K562 (cell line): Measurements from ENCODE around the gene CLIP2. TPM values are rescaled to one million over a fixed set of nuclear protein-coding genes. Genes with fewer than 3 reads are reported as not detected.
A peak's percentile ranks its signal among the peaks of the same experiment; 100 is the strongest.

Experiments used
- CBX5 ChIP-seq: IDR thresholded peaks from 2 replicates; pipeline ENCODE4 v1.6.1; 2014; ENCODE audit warnings: low read depth, borderline replicate concordance
- ERF ChIP-seq: fragments of 450-650 bp; formaldehyde crosslinking; IDR thresholded peaks from 2 replicates; pipeline ENCODE4 v1.4.0; 2020; ENCODE audit warnings: mild to moderate bottlenecking, mixed read lengths
- ETS2 ChIP-seq: IDR thresholded peaks from 2 replicates; pipeline ENCODE4 v1.6.1; 2016; ENCODE audit warnings: borderline replicate concordance, missing genetic modification characterization, mild to moderate bottlenecking, moderate library complexity, missing compliant biosample characterization; ENCODE audit not compliant: poor library complexity, severe bottlenecking
- ILK ChIP-seq: fragments of 450-650 bp; IDR thresholded peaks from 2 replicates; pipeline ENCODE4 v1.6.1; 2016; ENCODE audit warnings: missing genetic modification characterization, low read depth, mild to moderate bottlenecking, missing compliant biosample characterization, moderate library complexity, borderline replicate concordance
- KDM5B ChIP-seq: fragments of 200-600 bp; sonication (generic); IDR thresholded peaks from 2 replicates; pipeline ENCODE4 v1.6.1; 2012; ENCODE audit warnings: low read depth, mild to moderate bottlenecking, moderate library complexity, low read length, control low read depth, inconsistent platforms; ENCODE audit not compliant: insufficient replicate concordance
- MEF2A ChIP-seq: IDR thresholded peaks from 2 replicates; pipeline ENCODE4 v1.6.1; 2011; ENCODE audit warnings: low read depth, mild to moderate bottlenecking, low read length, moderate library complexity; ENCODE audit not compliant: control insufficient read depth
- MEIS2 ChIP-seq: fragments of 450-650 bp; IDR thresholded peaks from 2 replicates; pipeline ENCODE4 v1.6.1; 2014; ENCODE audit warnings: mild to moderate bottlenecking; ENCODE audit not compliant: partially characterized antibody
- MYC ChIP-seq, 2 experiments: fragments of 250-450 bp in 1 of 2; sonication (Bioruptor Pico) in 1 of 2; IDR thresholded peaks; 2 replicates each; pipeline versions ENCODE4 v1.5.1 to v1.6.1; 2012 to 2021; ENCODE audit warnings: low read depth in 2 of 2, borderline replicate concordance in 1 of 2, improper control_type of control experiment in 1 of 2, low read length in 1 of 2, mild to moderate bottlenecking in 1 of 2, moderate library complexity in 1 of 2
- NR2C1 ChIP-seq, 2 experiments: fragments of 450-650 bp; IDR thresholded peaks; 2 replicates each; pipeline ENCODE4 v1.6.1; 2017; ENCODE audit warnings: mild to moderate bottlenecking in 2 of 2, antibody characterized with exemption in 1 of 2, inconsistent platforms in 1 of 2, missing compliant biosample characterization in 1 of 2, missing genetic modification characterization in 1 of 2
- NR2C2 ChIP-seq, 2 experiments: fragments of 200-800 bp in 1 of 2; sonication (Bioruptor generic) in 1 of 2; sonication (generic) in 1 of 2; formaldehyde crosslinking in 1 of 2; IDR thresholded peaks; 2 replicates each; pipeline versions ENCODE4 v1.6.1 to v1.8.0; 2016 to 2022; ENCODE audit warnings: mild to moderate bottlenecking in 1 of 2, missing compliant biosample characterization in 1 of 2, missing genetic modification characterization in 1 of 2, missing genetic modification reagents in 1 of 2
- POLR3A ChIP-seq: IDR thresholded peaks from 2 replicates; pipeline ENCODE4 v1.6.1; 2011; ENCODE audit warnings: borderline replicate concordance, mild to moderate bottlenecking, moderate library complexity; ENCODE audit not compliant: insufficient read length, insufficient read depth; ENCODE audit errors: extremely low read depth
- PRPF4 ChIP-seq: fragments of 200-400 bp; formaldehyde crosslinking; IDR thresholded peaks from one replicate; pipeline ENCODE4 v1.6.1; 2017; ENCODE audit warnings: low read length, low read depth, mild to moderate bottlenecking; ENCODE audit not compliant: insufficient read depth, poor library complexity, severe bottlenecking
- RBFOX2 ChIP-seq: fragments of 200-400 bp; formaldehyde crosslinking; IDR thresholded peaks from 2 replicates; pipeline ENCODE4 v1.6.1; 2017; ENCODE audit warnings: low read depth, mild to moderate bottlenecking, low read length, moderate library complexity
- SMARCA5 ChIP-seq: fragments of 450-650 bp; IDR thresholded peaks from 2 replicates; pipeline ENCODE4 v1.6.1; 2016
- TOE1 ChIP-seq, 2 experiments: fragments of 450-650 bp in 1 of 2; sonication (generic) in 1 of 2; formaldehyde crosslinking in 1 of 2; IDR thresholded peaks; 2 replicates each; pipeline versions ENCODE4 v1.7.1 to v1.8.0; 2016 to 2022; ENCODE audit warnings: borderline replicate concordance in 2 of 2, mild to moderate bottlenecking in 2 of 2, antibody characterized with exemption in 1 of 2, inconsistent platforms in 1 of 2, low read depth in 1 of 2, missing genetic modification reagents in 1 of 2, moderate library complexity in 1 of 2
- ZEB2 ChIP-seq: fragments of 450-650 bp; IDR thresholded peaks from 2 replicates; pipeline ENCODE4 v1.6.1; 2016
- ZNF197 ChIP-seq: fragments of 200-800 bp; sonication (Bioruptor generic); IDR thresholded peaks from 2 replicates; pipeline ENCODE4 v1.6.1; 2016; ENCODE audit warnings: low read depth, missing genetic modification characterization, missing compliant biosample characterization
- ZNF232 ChIP-seq: sonication (generic); formaldehyde crosslinking; IDR thresholded peaks from 2 replicates; pipeline ENCODE4 v1.8.0; 2022; ENCODE audit warnings: mild to moderate bottlenecking, missing genetic modification reagents
- ZNF79 ChIP-seq: fragments of 250-450 bp; sonication (Bioruptor Pico); IDR thresholded peaks from 2 replicates; pipeline ENCODE4 v1.4.0; 2020; ENCODE audit warnings: low read depth, mild to moderate bottlenecking, moderate library complexity
- polyA plus RNA-seq, 8 experiments: library from polyadenylated mRNA; depleted of rRNA in 4 of 8; stranded (reverse) in 5 of 8; unstranded in 3 of 8; fragments of >200 nt; fragmentation: Nextera tagmentation in 2 of 8; fragmentation: Illumina TruSeq in 1 of 8; extraction: Ambion mirVana in 2 of 8; extraction: Trizol in 1 of 8; gene quantifications; 2 replicates each; pipeline versions ENCODE4 v1.2.1 to v1.2.3, GENCODE V29; 2011 to 2014; ENCODE audit warnings: inconsistent platforms in 1 of 8, missing spikeins in 1 of 8
- total RNA-seq, 7 experiments: library from RNA; depleted of rRNA in 6 of 7; stranded (reverse); fragments of >200 nt in 6 of 7; fragmentation: Illumina TruSeq in 2 of 7; extraction: Trizol in 2 of 7; gene quantifications; 2 replicates each; pipeline versions ENCODE4 v1.2.1 to v1.2.3, GENCODE V29; 2011 to 2021; ENCODE audit warnings: low replicate concordance in 1 of 7
- TF ChIP-seq, protein P1 (sequence below): fragments of 200-800 bp; sonication (Bioruptor generic); IDR thresholded peaks from 2 replicates; pipeline ENCODE4 v1.6.1; 2017; ENCODE audit warnings: missing genetic modification characterization, missing compliant biosample characterization
- TF ChIP-seq, protein P2 (sequence below): IDR thresholded peaks from 2 replicates; pipeline ENCODE4 v1.6.1; 2012; ENCODE audit warnings: low read depth, low read length, improper control_type of control experiment, borderline replicate concordance

Gene CLIP2
- total and polyA plus RNA-seq, 9 of the 15 experiments (the other 6 are each of a cell fraction or from before 2014, with no cell fraction given): 0.07 to 5.4 (median 2.1) TPM

DNA sequence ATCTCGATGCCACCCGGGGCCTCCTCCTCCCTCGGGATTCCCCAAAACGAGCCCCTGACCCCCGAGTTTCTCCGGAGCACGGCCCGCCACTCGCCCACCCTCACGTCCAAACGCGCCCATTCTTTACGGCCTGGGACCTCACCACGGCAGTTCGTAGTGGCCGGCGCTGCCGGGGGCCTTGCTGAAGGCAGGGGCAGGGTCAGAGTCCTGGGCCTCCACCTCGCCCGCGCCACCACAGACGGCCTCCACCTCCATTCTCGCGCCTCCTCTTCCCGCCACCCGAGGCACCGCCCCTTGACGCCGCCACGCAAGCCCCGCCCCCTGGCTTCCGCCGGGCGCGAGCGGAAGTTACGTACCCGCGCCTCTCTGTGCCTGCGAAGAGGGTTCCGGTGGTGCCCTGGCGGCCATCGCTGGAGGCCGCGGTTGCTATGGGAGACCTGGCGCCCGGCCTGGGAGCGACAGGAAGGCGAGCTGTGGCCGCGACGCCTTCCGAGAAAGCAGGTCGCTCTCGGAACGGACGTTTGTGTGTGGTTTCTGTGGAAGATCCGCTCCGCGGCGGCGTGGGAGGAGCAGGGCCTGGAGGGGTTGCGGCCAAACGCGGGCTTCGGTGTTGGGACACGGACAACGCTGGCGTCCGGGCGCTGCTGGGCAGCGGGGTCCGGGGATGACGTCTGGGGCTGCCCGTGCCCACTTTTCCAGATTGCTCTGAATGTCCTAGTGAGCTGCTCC lies 34.9 kb upstream of the CLIP2 start, which contains the start of gene RFC2 (continued):
- no peak for TF ChIP-seq POLR3A
- peak; percentile 91 for TF ChIP-seq KDM5B
- no peak for TF ChIP-seq ZNF232 (CRISPR knock-in tag)
- TF ChIP-seq MEIS2: peak; percentile 31
- peak; percentile 42; the same call in 1 of the 2 replicates for TF ChIP-seq CBX5
- TF ChIP-seq PRPF4: no peak
- peak; percentile 71 for TF ChIP-seq TOE1 (IDR thresholded peaks at IDR 0.05; ENCODE audit: borderline replicate concordance)
- TF ChIP-seq TOE1 (CRISPR knock-in tag; IDR thresholded peaks at IDR 0.05; ENCODE audit: borderline replicate concordance, low read depth): no peak; the same call in 1 of the 2 replicates
- TF ChIP-seq ZEB2: peak; percentile 82
- peak; percentile 41; the same call in 1 of the 2 replicates for TF ChIP-seq SMARCA5
- peak; percentile 68 for TF ChIP-seq MYC (IDR thresholded peaks at IDR 0.05; ENCODE audit: low read depth, low read length)
- TF ChIP-seq MYC (CRISPR knock-in tag; IDR thresholded peaks at IDR 0.05; ENCODE audit: borderline replicate concordance, low read depth): peak; percentile 67; the same call in 1 of the 2 replicates
- TF ChIP-seq RBFOX2: peak; percentile 99
- TF ChIP-seq ETS2 (tag): no peak
- TF ChIP-seq, protein P1, sequence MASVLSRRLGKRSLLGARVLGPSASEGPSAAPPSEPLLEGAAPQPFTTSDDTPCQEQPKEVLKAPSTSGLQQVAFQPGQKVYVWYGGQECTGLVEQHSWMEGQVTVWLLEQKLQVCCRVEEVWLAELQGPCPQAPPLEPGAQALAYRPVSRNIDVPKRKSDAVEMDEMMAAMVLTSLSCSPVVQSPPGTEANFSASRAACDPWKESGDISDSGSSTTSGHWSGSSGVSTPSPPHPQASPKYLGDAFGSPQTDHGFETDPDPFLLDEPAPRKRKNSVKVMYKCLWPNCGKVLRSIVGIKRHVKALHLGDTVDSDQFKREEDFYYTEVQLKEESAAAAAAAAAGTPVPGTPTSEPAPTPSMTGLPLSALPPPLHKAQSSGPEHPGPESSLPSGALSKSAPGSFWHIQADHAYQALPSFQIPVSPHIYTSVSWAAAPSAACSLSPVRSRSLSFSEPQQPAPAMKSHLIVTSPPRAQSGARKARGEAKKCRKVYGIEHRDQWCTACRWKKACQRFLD (CRISPR knock-in tag): peak; percentile 54; the same call in 1 of the 2 replicates
- TF ChIP-seq ILK (tag): no peak
- no peak for TF ChIP-seq MEF2A
- no peak for TF ChIP-seq ZNF79 (CRISPR knock-in tag)
- TF ChIP-seq, protein P2, sequence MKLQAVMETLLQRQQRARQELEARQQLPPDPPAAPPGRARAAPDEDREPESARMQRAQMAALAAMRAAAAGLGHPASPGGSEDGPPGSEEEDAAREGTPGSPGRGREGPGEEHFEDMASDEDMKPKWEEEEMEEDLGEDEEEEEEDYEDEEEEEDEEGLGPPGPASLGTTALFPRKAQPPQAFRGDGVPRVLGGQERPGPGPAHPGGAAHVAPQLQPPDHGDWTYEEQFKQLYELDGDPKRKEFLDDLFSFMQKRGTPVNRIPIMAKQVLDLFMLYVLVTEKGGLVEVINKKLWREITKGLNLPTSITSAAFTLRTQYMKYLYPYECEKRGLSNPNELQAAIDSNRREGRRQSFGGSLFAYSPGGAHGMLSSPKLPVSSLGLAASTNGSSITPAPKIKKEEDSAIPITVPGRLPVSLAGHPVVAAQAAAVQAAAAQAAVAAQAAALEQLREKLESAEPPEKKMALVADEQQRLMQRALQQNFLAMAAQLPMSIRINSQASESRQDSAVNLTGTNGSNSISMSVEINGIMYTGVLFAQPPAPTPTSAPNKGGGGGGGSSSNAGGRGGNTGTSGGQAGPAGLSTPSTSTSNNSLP: no peak
- TF ChIP-seq NR2C1 (IDR thresholded peaks at IDR 0.05): no peak
- TF ChIP-seq NR2C1 (tag; IDR thresholded peaks at IDR 0.05): no peak
- peak; percentile 9; the same call in 1 of the 2 replicates for TF ChIP-seq ERF (CRISPR knock-in tag)
- no peak for TF ChIP-seq NR2C2 (CRISPR knock-in tag; IDR thresholded peaks at IDR 0.05)
- TF ChIP-seq NR2C2 (tag; IDR thresholded peaks at IDR 0.05): peak; percentile 72
- no peak for TF ChIP-seq ZNF197 (CRISPR knock-in tag)
